Right forelimb (tissue), 1 donor: Measurements from ENCODE around the gene CXCR4.

Experiments
- DNase-seq: peaks from one replicate; pipeline ENCODE4 v3.0.0-alpha.2; 2018

The CXCR4 gene

GRCh38 chr2:136131484-136131960 lies 13.6 kb upstream of the CXCR4 start:
- DNase-seq, result no peak

DNA sequence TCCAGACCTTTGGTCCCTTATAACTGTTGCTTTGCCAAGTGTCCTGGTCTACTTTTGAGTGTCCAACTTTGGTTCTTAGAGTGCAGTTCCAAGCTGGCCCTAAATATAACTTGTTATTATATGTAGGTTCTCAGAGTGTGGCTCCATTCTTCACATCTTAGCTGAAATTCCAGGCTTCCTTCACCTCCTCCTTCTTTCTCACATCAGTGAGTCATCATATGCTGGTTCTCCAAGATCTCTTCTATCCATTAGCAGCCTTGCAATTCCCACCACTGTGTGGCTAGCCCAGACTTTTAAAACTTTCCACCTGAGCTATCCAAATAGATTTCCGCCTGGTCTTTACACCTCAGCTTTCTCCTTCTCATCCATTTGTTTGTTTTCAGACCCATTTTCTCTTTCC lies 12.6 kb upstream of the CXCR4 start:
- DNase-seq, result no peak

GRCh38 chr2:136130045-136130444 lies 12.1 kb upstream of the CXCR4 start:
- no peak for DNase-seq

DNA sequence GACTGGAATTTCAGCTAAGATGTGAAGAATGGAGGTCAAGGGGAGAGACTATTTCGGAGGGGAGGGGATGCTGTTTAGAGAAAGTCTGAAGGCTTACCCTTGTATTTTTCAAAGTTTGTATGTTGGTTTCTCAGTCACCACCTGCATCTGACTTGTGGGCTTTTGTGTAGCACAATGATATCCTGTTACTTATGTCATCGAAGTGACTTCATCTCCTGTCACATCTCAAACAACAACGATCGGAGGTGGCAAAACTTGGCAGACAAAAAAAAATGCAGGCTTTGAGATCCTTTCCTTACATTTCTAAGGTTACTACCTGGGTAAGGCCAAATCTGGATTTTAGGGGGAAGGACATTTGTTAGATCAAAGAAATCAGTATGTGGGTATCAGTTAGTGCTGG lies 11.7 kb upstream of the CXCR4 start:
- no peak for DNase-seq

- DNase-seq, result no peak
Measured at GRCh38 chr2:136128905-136129304, 11.0 kb upstream of the CXCR4 start.

GRCh38 chr2:136128366-136128765 lies 10.4 kb upstream of the CXCR4 start:
- DNase-seq, result no peak

GRCh38 chr2:136127356-136127755 lies 9.4 kb upstream of the CXCR4 start:
- no peak for DNase-seq

GRCh38 chr2:136126421-136126926 lies 8.5 kb upstream of the CXCR4 start:
- DNase-seq, result no peak

DNA sequence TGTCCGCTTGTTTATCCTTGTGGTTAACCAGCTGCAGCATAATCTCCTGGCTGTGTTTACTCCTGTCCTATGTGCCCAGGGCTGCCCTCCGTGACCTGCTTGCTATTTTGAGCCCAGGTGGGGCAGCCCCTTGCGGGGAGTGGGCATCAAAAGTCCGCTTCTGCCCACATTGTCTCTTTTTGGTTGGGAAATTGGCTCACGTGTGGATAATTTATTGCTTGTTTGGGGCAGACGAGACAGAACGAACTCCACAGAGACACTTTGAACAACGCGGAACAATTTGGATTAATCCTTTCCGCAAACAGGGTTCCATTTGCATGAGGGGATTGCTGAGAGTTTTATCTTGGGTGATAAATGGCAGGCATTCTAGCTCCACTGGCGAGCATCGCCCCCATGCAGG lies 8.1 kb upstream of the CXCR4 start:
- DNase-seq, result no peak

DNA sequence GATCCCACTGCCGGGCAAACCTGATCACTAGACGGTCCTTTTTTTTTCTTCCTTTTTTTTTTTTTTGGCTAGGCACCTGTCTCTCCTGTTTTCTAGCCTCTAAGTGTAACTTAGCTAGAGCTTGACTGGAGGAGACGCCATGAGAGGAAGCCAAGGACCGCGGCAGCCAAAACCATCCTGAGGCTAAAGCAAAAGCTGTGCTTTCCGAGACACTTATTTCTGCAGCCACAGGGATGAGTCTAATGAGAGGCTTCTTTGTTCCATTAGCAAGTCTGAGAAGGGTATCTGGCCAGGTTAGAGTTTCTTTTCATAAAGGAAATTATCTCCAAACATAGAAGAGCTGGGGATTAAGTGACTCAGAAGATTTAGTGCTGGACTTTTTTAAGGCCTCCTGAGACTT lies 7.3 kb upstream of the CXCR4 start:
- DNase-seq, result no peak

DNA sequence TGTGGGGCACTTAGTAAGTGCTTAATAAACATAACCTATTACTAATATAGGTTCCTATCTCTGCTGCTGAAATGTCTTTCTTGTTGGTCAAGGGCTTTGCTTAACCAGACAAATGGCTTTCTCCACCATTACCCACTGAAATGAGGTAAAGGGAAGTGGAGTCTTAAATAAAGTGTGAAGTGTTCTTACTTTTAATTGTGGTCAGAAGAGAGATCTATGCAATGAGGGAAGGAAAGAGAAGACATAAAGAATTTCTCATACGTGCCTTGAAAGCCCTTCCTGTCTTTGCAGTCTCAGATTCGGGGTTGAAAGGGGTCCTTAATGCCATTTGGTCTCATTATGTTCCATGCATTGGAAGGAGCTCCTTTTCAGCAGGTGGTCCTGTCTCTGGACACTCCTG lies 6.9 kb upstream of the CXCR4 start:
- no peak for DNase-seq

DNA sequence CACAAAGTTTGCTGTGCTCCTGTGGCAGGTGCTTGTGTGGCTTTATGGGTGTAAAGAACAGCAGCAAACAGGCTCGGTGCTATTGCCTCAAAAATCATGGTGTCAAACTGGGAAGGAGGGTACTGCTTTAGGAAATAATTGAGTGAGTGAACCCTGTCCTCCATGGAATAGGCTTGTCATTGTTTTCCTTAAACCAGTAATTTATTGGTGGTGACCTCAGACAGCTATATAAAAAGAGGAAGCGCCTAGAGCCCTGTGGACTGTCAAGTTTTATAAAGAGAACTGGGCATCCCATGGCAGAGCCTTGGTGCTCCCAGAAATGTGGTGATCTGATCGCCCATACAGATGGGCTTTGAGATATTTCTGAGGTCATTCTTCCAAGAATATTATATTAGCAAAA lies 4.7 kb upstream of the CXCR4 start:
- no peak for DNase-seq

DNA sequence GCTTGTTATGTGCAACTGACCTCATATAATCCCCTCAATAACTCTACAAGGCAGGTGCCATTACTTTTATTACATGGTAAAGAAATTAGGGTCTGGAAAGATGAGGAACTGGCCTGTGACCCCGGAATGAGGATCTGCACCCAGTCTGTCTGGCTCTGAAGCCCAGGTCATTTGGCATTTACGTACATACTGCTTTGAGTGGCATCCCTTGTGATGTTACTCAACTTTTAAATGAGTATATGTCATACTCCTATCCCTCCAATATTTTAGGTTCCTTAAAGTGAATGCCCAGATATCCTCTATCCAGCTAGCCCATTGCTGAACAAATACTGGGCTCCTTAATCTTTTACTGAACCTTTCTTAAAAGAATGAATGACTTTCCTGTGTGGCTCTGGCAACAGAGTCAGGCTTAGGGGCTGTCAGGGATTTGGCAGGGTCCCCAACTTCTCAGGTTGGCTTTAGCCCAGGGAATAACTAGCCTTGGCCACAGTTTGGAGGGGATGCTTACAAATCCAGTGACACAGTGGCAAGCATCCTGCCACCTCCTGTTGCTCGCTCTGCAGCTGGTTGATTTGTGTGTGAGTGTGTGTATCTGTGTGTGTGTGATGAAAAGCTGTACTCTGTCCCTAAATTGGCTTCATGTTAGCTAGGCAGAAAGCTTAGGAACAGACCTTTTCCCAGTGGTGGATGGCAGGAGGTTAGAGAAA lies 3.4 kb upstream of the CXCR4 start:
- no peak for DNase-seq

DNA sequence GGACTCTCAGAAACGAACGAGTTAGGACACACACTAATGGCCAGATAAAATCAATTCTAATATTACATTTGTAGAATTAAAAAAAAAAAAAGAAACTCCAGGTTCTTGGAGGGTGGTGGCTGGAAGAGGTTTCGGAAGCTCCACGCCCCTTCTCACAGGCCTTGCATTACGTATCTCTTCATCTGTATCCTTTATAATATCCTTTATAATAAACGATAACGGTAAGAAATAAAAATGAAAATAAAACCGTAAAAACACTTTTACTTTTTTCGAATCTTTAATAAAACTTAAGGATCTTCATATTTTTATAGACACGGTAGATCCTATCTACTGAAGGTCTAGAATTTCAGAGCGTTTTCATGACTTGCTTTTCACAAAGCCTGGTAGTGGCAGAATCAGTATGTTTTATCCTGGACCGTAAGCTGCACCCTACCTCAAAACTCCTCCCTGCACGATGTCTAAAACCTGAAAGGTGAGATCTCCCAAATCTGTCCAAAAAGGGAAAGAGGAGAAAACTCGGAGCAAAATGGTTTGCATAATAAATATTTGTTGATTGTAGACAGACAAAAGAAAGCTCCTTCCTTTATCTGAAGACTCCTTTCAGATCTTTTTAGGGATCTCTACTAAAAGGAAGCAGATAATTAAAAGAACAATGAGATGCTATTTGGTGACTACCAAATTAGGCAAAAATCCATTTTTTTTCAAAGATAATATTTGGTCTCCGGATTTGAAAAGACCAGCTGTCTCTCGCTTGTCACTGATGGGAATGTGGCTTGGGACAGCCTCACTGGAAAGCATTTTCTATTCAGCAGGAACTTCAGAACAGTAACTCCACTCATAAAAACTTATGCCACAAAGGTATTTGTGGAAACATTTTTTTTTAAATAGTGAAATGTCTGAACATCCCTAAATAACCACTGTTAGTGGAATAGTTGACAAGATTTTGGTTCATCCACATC lies 2.0 kb upstream of the CXCR4 start:
- no peak for DNase-seq

GRCh38 chr2:136118819-136119716 lies 1.1 kb upstream of the CXCR4 start:
- peak; percentile 55 for DNase-seq

DNA sequence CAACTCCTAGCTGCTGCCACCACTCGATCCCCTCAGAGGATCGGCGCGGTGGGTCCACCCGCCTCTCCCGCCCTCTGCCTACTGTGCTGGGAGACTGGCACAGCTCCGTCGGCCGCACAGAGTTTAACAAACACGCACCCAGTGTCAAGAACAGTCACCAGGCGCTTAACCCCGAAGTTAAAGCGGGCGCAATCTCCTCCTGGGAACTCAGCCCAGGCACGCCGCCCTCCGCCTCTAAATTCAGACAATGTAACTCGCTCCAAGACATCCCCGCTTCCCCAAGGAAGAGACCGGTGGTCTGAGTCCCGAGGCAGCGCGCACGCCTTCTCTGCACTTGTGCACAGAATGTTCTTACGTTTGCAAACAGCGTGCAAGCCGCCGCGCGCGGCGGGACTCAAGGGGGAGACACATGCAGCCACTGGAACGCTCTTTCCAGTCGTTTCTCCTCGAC lies 533 bp downstream of the CXCR4 start:
- peak; percentile 69 for DNase-seq

- DNase-seq, result no peak
Measured at GRCh38 chr2:136116813-136117390, 1.0 kb downstream of the CXCR4 start.

GRCh38 chr2:136116151-136116812 lies 1.7 kb downstream of the CXCR4 start:
- DNase-seq, result no peak

GRCh38 chr2:136115183-136115761 lies 2.7 kb downstream of the CXCR4 start:
- DNase-seq, result no peak

GRCh38 chr2:136114382-136114781 lies 3.6 kb downstream of the CXCR4 start:
- DNase-seq, result no peak
